Cerebellar cortex (tissue), 1 donor: ENCODE data around the gene FHOD1.

Experiments
- DNase-seq: peaks from one replicate; pipeline ENCODE4 v3.0.0-alpha.2; 2015; ENCODE audit warnings: low spot score

The FHOD1 gene

DNA sequence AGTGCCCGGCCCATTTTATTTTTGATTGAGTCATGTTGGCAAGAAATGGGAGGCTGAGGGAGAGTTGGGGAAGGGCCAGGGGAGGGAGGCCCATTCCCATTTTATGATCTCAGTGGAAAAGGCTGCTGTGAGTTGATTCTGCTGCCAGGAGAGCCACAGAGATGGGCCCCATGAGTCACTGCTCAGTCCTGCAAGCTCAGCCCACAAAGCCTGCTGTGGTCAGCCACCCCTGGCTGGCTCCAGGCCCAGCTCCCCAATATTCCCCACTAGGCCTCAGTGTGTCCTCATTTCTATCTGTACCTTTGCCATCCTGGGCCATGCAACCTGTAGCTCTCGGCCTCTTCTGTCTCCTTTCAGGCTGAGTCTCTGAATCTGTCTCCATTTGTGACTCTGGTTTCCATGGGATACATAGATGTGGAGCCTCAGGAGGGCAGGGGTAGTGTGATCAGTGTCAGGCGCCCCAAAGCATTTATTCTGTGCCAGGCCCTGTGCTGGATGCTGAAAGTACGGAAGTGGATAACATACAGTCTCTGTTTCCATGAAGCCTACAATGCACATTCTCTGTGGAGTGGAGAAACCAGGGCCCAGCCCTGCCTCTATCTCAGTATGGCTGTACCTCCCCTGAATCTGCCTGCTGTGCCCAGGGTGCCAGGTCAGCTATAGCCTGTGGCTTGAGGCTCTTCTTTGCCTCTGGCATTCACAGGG lies 30.2 kb upstream of the FHOD1 start:
- no peak for DNase-seq

DNA sequence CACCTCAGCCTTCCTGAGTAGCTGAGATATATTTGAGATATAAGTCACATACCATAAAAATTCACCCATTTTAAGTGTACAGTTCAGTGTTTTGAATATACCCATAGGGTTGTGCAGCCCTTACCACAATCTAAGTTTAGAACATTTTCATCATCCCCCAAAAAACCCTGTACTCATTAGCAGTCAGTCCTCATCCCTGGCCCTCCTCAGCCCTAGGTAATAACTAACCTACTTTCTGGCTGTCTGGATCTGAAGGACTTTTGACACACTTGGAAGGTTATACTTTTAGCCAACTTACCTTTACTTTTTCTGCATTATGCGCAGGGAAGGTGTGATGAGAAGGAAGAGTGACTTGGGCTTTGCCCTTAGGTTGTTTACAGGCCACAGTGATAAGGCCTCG lies 28.0 kb upstream of the FHOD1 start:
- DNase-seq = no peak

DNA sequence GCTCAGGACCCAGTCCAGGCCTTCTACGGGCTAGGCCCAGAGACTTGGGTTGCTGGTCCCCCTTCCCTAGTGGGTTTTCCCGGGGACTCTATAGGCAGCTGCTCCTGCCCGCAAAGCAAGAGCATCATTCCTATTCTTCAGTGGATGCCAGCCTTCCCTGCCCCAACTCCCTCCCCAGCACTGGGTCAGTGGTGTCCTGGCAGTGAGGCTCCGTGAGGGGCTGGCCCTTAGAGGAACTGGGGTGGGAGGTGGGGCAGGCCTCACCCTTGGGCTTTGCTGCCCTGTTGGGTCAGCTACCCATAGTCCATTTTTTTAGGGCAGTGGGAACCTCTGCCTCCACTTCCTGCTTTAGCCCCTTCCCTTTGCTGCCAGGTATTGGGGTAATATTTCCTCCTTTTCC lies 24.2 kb upstream of the FHOD1 start:
- no peak for DNase-seq

DNA sequence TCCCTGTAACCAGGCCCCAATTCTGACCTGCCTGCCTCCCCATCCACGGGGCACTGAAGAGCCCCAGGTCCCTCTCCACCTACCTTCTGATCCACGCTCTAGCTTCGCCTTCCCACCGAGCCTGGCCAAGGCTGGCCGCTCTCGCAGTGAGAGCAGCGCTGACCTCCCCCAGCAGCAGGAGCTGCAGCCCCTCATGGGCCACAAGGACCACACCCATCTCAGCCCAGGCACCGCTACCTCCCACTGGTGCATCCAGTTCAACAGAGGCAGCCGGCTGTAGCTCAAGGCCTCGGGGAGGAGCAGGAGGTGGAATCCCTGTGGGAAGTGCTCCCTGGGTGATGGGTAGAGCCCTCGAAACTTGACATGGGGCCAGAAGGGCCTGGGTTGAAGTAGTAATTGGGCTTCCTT lies 23.7 kb upstream of the FHOD1 start:
- DNase-seq = no peak

DNA sequence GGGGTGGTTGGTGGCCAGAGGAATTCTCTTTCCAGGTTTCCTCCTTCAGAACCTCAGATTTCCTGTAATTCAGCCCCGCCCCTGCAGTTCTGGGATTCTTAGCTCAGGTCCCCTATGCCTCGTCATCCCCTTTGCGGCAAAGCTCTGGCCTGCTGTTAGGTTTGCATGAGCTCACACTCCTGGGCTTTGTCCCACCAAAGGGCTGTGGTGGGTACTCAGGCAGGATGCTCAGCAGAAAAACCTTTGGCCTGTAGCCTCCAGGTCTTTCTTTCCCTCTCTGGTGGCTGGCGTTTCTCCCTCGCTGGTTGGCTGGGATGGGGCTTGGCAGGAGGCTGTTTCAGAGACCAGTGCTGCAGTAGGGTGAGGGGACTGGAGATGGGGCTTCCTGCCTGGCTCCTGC lies 22.5 kb upstream of the FHOD1 start:
- DNase-seq = no peak

DNA sequence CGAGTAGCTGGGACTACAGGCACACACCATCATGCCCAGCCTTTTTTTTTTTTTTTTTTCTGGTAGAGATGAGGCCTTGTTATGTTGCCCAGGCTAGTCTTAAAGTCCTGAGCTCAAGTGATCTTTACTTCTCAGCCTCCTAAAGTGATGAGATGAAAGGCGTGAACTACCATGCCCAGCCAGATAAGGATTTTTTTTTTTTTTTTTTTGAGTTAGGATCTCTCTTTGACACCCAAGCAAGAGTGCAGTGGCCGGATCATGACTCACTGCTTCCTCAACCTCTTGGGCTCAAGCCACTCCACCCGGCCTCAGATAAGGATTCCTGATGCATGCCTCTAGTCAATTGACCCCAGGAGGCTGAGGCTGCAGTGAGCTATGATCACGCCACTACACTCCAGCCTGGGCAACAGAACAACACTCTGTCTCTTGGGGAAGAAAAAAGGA lies 20.9 kb upstream of the FHOD1 start:
- DNase-seq = no peak

DNA sequence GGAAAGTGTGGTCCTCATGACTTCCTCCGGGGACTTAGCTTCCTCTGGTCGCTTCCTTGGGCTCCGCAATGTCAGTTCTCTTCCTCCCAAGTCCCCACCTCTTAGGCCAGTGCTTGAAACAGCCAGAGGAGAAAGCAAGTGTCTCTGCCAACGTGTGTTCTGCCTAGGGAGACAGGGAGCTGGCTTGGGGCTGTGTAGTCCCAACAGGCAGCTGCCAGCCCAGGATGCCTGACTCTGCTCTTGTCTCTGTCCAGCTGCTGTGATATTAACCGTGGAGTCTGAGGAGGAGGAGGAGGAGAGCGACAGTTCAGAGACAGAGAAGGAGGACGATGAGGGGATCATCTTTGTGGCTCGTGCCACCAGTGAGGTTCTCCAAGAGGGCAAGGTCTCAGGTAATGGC lies 18.6 kb upstream of the FHOD1 start:
- DNase-seq = no peak

DNA sequence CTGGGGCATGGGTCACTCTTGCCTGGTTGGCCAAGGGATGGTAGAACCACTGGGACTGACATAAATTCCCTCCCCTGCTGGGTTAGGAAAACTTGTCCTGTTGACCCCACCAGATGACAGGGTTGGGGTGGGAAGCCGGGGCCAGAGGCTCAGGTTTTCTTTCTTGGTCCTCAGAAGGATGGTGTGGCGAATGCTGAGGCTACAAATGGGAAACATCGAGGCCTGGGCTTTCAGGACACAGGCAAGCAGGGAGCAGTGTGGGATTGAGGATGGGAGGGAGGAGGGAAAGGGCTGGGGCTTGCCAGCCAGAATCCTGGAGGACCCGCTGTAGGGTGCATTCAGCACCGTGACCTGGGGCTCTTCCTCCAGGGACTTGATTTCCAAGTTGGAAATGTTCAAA lies 17.6 kb upstream of the FHOD1 start:
- no peak for DNase-seq

DNA sequence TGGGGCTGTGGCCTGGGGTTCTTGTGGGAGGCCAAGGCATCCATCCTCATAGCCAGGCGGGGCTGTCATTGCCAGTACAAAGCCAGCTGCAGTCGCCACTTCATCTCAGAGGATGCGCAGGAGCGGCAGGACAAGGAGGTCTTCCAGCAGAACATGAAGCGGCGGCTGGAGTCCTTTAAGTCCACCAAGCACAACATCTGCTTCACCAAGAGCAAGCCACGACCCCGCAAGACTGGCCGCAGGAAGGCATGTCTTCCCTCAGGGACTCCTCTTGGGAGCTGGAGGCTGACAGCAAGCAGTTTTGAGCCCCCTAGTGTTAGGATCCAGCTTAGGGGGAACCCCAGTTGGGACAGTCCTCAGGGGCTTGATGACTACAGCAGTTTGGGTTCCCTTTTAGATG lies 17.0 kb upstream of the FHOD1 start:
- DNase-seq = no peak

DNA sequence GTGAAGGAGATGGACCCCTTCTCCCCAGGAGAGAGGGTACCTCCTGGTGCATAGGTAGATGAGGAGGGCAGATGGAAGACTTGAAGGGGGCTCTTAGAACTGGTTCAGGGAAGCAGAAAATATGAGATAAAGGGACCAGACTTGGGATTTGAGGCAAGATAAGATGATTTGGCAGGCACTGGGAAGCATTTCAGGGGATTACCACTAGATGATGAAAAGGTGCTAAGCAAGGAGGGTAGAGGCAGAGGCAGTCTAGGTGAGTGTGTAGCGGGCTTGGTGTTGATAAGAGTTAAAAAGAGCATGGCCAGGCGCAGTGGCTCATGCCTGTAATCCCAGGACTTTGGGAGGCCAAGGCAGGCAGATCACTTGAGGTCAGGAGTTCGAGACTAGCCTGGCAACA lies 15.9 kb upstream of the FHOD1 start:
- no peak for DNase-seq

DNA sequence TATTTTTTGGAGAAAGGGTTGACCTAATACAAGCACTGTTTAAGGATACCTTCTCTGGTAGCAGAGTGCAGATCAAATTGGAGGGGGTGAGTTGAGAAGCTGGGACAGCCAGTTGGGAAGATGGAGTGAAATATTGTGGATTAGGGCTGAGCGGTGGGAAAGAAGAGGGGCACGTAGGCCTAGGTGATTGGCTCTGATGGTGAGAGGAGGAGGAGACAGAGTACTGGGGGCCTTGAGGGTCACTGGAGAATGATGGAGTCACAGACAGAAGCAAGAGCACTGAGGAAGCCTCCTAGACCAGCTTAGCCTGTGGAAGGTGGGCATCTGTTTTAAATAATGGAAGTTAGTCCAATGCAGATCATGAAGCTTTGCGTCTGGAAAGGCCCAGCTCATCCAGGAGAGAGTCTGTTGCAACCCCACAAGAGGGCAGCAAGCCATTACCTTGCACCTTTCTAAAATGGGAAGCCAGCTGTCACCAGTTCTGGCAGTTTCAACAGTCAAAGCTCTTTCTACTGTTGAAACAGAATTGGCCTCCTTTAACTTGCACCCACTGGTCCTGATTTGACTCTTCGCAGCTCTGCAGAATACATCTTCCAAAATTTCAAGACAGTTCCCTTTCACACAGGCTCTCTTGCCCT lies 13.3 kb upstream of the FHOD1 start:
- peak; percentile 77 for DNase-seq

DNA sequence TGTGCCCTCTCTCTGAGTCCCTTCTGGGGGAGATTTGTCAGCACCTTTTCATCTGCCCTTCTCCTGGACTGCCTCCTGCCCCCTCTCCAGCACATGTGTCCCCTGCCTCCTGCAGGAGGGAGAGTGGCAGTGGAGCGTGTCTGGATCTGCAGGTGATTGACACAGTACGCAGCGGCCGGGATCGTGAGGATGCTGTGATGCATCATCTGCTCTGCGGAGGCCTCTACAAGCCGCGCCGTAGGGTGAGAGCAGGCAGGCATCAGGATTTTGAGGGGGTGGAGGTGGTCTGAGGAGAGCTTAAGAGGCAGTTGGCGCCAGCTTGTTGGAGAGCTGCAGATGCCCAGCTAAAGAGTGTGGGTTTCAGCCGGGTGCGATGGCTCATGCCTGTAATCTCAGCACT lies 12.4 kb upstream of the FHOD1 start:
- no peak for DNase-seq

DNA sequence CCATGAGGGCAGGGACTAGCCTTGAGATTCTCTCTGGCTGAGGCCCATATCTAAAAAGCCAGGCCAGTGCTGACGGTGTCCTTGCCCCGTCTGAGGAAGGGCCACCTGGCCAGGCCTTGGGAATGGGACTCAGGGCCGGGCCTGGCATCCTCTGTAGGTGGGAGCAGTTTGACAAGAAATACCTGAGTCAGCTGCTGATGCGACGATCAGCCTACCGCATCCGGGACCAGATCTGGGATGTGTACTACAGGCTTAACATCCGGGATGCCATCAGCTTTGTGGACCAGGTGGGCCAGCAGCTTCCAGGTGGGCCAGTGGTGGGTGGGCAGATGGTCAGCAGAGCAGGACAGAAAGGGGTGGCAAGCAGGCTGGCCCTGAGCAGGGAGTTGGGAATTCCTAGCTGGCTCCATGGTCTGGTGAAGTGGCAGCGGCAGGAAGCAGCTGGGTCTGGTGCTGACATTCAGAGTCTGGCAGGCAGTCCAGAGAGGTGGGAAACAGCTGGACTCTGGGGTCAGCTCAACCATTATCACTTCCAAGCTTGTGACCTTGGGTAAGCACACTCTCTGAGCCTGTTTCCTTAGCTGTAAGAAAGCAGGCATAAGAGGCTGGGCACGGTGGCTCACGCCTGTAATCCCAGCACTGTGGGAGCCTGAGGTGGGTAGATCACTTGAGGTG lies 11.0 kb upstream of the FHOD1 start:
- DNase-seq = no peak

DNA sequence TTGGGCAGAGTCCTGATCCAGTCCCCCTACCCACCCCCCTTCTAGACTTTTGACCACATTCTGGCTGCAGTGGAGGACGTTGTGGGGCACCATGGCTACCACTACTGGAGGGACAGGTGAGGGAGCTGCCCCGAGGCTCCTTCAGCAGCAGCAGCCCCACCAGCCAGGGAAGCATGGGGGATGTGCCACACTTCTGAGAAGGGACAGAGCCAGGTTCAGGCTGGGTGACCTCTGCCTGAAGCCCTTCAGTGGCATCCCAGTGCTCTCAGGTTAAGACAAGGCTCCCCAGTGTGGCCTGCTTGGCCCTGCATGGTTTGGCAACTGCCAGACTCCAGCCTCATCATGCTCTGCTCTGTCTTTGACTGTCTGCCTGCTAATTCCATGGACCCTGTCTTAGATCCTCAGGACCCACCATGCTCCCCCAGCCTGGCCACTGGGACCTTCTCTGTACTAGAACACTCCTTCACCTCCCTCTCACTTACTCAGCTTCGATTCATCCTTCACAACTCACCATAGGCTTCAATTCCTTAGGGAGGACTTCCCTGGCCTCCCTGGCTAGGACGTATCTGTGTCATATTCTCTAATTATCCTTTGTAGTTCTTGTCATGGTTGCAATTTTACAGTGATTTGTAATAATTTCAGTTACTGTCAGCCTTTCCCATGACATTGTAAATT lies 10.3 kb upstream of the FHOD1 start:
- no peak for DNase-seq

DNA sequence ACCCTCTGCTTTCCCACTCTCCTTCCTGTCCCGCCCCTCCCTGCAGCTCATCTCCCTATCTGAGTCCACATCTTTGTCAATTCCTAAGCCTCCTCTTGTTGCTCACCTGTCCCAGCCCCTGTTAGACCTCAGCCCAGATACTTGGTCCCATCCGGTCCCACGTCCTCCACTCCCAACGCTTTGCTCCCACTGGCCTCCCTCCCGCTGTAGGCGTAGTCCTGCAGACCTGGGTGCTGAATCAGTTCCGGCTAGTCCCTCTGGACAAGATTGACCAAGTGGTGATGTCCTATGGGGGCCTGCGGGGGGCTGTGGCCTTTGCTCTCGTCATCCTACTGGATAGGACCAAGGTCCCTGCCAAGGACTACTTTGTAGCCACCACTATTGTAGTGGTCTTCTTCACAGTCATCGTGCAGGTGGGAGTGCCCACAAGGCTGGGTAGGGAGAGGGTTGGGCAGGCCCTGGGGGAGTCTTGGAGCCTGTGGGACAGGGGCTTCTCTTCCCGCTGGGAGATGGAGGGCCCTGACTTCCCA lies 9.5 kb upstream of the FHOD1 start:
- DNase-seq = no peak

DNA sequence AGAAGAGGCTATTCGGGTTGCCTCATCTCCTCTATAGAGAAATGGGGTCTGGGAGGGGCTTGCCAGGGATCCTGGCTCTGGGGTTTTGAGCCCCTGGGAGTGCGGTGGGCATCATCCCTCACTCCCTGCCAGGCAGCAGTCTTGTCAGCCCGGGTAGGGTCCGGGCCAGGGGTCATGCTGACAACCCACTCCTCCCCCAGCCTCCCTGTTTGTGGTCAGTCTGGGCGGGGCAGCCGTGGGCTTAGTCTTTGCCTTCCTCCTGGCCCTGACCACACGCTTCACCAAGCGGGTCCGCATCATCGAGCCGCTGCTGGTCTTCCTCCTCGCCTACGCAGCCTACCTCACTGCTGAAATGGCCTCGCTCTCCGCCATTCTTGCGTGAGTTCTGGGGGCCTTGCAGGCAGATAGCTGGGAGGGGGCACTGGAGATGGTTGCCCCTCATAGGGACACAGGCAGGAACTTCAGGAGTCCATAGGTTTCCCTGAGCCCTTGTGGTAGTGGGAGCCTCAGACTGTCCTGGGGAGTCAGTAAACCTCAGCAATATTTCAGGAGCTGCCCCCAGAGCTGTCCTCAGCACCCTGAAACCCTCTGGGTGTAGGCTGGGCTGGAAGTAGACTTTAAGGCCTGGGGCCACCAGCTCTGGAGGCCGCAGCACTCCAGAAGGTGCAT lies 8.4 kb upstream of the FHOD1 start:
- DNase-seq = no peak

DNA sequence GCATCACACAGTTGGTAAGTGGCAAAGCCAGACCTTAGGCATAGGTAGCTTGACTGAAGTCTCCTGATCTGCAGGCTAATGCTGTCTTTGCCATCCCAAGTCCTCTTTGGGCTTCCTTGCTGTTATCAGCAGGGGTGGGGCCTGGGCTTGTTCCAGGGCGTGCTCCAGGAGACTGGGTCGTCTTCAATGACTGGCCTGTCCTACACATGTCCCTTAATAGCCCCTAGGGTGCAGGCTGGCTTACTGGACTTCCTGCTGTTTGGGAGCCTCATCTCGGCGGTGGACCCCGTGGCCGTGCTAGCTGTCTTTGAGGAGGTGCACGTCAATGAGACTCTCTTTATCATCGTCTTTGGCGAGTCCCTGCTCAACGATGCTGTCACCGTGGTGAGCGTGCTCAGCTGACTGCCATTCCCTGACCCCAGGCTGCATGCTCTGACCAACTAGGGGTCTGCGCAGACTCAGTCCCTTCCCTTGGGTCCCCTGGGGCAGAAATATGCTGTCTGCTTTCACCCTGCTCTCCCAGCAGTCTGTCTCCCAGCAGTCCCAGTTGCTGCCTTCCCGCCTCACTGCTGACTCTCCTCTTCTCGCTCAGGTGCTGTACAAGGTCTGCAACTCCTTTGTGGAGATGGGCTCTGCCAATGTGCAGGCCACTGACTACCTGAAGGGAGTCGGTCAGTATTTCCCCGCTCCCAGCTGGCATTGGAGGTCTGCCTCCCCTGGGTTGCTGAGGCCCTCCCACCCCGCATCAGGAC lies 7.7 kb upstream of the FHOD1 start:
- DNase-seq = no peak

DNA sequence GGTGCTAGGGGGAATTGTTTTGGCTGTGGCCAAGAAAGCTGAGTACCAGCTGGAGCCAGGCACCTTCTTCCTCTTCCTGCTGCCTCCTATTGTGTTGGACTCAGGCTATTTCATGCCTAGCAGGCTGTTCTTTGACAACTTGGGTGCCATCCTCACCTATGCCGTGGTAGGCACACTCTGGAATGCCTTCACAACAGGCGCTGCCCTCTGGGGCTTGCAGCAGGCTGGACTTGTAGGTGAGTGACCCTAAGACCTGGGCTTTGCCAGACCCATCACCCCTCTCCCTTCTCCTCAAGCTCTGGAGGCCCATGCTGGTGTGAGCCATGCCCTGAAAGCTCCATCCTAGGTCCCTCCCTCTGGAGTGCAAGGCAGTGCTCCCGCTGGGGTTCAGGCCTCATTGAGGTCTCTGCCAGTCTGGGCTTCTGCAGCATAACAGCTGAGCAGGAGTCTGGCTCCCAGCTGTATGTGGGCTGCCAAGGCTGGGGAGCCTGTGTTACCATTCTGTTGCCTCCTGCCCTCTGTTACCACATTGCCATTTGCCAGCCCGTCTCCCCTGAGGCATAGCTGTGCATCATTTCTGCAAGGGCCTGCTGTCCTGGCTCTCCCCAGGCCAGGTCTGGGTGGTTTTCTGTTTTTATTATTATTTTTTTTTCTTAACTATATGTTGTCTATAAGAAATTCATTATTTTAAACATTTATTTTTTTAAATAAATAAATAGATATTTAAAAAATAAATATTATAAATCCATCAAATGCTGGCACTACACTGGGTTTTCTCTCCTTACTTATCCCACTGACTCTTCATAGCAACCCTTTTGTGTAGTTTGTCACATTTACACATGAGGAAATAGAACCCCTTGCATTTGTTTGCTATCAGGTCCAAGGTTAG lies 5.6 kb upstream of the FHOD1 start:
- DNase-seq = peak; percentile 51

DNA sequence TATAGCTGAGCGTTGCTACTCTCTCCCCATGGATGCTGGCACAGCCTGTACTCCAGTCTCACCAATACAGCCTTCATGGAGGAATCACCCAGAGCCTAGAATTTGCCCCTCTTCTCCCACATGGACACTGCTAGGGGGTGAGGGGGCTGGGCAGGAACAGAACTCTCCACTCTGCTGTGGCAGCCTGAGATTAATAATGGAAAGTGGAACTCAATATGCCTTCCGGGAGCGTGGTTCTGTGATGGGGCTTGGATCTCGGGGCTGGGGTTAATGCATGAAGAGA lies 2.7 kb upstream of the FHOD1 start:
- DNase-seq = no peak

DNA sequence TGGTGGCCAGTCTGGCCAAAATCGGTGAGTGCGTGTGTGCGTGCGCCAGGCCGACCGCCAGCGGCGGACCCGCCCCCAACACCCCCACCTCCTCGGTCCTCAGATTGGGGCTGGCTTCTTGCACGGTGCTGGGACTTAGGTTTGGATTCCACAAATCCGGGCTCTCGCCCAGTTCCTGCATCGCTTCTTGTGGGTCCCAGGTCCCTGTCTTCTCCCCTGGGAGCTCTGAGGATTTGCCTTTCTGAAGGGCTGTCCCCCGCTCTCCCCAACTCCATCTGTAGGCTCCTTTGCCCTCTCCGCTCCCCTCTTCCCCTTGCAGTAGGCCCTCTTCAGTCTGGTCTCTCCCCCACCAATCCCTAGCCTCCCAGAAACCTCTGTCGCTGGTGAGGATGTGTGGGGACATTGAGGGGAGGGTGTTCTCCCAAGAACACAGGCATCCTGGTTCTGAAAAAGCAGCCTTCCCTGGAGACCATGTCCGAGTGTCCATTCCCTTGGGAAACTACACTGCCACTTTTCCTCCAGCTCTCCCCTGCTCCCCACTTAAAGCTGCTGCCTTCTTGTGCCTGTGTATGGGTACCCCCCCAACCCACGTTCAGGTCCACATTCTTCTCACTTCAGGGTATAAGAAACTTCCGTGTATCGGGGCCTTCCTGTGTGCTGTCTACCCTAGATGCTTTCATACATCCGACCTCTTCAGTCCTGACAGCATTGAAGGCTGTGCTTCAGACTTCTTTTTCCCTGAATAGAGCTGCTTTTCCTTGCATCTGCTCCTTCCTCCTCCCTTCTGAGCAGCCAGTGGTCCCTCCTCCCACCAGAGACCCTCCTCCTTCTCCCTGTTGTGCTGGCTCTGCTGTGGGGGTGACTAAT lies 2.1 kb upstream of the FHOD1 start:
- peak; percentile 47 for DNase-seq
